Duodenal mucosa (tissue), 2 donors: ENCODE results near the gene NYAP2.

Experiments
- H3K27ac ChIP-seq: one replicate; pipeline ENCODE4 v1.7.0; 2013; ENCODE audit warnings: low read depth, low read length
- H3K27me3 ChIP-seq, 2 donors: one replicate each; pipeline ENCODE4 v1.7.0; 2013; ENCODE audit warnings: low read length in 2 of 2, control low read depth in 1 of 2; ENCODE audit not compliant: insufficient read depth in 2 of 2, control insufficient read depth in 1 of 2
- H3K36me3 ChIP-seq, 2 donors: one replicate each; pipeline ENCODE4 v1.7.0; 2013; ENCODE audit warnings: low read length in 2 of 2, control low read depth in 1 of 2; ENCODE audit not compliant: insufficient read depth in 2 of 2, control insufficient read depth in 1 of 2
- H3K4me1 ChIP-seq, 2 donors: one replicate each; pipeline ENCODE4 v1.7.0; 2013; ENCODE audit warnings: low read length in 2 of 2, control low read depth in 1 of 2; ENCODE audit not compliant: insufficient read depth in 2 of 2, control insufficient read depth in 1 of 2
- H3K4me3 ChIP-seq, 2 donors: one replicate each; pipeline ENCODE4 v1.7.0; 2013; ENCODE audit warnings: low read length in 2 of 2, low read depth in 1 of 2
- H3K9ac ChIP-seq, 2 donors: one replicate each; pipeline ENCODE4 v1.7.0; 2013; ENCODE audit warnings: low read length in 2 of 2, low read depth in 1 of 2
- H3K9me3 ChIP-seq, 2 donors: one replicate each; pipeline ENCODE4 v1.7.0; 2013; ENCODE audit warnings: low read length in 2 of 2, control low read depth in 1 of 2; ENCODE audit not compliant: control insufficient read depth in 1 of 2

The NYAP2 gene

DNA sequence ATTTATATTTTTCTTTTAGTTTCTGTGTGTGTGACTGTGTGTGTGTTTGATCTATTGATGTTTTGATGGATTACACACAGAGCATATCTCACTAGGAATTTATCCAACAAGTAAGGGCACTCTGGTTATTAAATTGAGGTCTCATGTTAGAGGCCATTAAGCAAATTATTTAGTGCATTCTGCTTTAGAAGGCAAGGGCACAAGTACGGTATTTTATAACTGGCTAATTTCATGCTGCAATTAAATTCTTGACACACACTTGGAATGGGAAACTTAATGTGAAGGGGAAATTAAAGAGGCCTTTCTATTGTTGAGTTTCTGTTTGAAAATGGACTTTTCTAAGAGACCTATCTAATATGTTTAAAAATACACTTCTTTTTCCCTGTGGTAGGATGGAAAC is 25.8 kb downstream of the NYAP2 start:
- no peak overlapping the region for H3K27ac ChIP-seq
- H3K27me3 ChIP-seq, result no peaks in the 10 kb centered on the region
- no peaks in the 10 kb centered on the region for H3K9me3 ChIP-seq
- no peaks in the 10 kb centered on the region for H3K4me1 ChIP-seq
- no peak overlapping the region for H3K4me3 ChIP-seq
- no peak overlapping the region for H3K9ac ChIP-seq
- no peaks in the 10 kb centered on the region for H3K36me3 ChIP-seq

DNA sequence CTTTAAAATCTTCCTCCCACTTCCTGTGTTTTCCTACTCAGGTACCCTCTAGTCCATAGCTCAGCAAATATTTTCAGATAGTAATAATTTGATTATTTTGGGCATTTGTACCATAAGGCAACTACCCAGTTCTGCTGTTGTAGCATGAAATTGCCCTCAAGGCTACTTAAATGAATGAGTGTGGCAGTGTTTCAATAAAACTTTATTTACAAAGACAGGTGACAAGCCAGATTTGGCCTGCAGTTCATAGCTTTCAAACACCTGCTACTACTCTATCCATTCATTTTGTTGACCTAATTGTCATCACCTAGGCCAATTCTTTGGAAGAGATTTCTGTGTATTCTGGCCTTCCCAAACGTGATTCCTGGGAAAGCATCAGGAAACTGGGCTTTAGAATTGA is 28.9 kb downstream of the NYAP2 start:
- no peaks in the 10 kb centered on the region for H3K36me3 ChIP-seq
- no peak overlapping the region for H3K9ac ChIP-seq
- no peaks in the 10 kb centered on the region for H3K9me3 ChIP-seq
- no peak overlapping the region for H3K4me3 ChIP-seq
- no peaks in the 10 kb centered on the region for H3K27me3 ChIP-seq
- no peak overlapping the region for H3K27ac ChIP-seq
- H3K4me1 ChIP-seq, result no peaks in the 10 kb centered on the region

DNA sequence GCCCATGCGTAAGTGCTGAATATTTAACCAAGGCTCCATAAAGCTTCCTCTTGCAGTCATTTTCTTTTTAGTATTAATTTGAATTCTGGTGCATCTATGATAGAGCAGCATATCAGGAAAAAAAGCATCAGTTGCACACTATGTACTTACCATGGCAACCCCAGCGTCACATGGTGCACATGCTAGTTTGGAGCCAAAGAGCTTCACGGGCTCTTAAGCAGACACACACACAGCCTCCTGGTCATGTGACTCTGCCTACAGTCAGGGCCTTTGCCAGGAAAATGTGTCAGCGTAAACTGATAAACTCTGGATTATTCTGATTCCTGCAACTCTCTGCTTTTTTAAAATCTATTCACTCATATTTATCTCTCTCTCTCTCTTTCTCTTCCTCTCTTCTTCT is 30.2 kb downstream of the NYAP2 start:
- Histone ChIP-seq H3K9me3 (no peaks in the 10 kb centered on the region), H3K4me1 (no peaks in the 10 kb centered on the region), H3K4me3 (no peak overlapping the region), H3K27me3 (no peaks in the 10 kb centered on the region), H3K27ac (no peak overlapping the region), H3K9ac (no peak overlapping the region), H3K36me3 (no peaks in the 10 kb centered on the region)

DNA sequence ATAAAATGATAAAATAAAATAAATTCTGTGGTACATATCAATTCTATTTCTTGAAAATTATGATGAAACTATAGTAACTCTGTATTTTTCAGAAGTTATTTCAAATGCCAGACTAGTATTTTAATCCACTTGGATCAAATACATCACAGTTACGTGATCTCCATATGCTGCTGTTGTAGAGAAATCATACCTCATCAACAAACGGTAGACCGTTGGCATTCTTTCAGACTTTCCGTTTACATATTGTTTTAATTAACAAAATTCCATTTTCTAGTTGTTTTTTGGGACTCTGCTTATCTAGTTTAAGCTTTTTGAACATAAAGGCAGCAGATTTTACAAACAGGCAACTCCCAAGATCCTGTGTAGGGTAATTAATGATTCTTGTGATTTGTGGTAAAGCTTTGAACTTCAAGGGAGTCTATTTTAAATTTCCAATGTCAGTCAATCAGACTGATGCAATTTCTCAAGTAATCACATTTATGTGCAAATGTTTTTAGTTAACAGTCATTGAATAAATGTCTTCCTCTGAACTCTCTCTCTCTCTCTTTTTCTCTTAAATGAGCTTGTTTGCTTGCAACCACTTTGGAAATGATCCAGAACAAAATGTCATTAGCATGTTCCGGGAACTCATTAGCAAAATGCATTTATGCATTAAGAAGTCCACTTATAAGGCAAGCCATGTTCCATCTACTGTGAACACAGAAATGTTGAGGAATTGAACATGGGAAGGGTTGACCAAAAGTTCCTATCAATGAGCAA is 31.8 kb downstream of the NYAP2 start:
- H3K9me3 ChIP-seq, result no peaks in the 10 kb centered on the region
- no peaks in the 10 kb centered on the region for H3K27me3 ChIP-seq
- no peaks in the 10 kb centered on the region for H3K4me1 ChIP-seq
- H3K9ac ChIP-seq, result no peak overlapping the region
- no peak overlapping the region for H3K4me3 ChIP-seq
- H3K36me3 ChIP-seq, result no peaks in the 10 kb centered on the region
- H3K27ac ChIP-seq, result no peak overlapping the region

DNA sequence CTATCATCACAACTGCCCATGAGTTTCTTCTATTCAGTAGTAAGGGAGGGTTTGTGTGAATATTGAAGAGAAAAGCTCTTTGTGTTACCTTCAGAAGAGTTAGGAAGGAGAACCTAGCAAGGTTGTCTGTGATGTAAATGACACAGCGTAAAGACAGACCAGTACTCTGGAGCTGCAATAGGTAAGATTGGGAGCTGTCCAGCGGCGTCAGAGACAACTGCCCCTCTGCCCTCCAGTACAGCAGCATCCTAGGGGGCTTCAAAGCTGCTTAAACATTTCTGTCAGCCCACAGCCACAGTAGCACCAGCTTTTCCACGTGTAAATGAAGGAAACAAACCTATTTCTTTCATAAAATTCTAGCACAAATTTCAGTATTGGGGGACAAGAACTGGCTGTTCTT is 34.5 kb downstream of the NYAP2 start:
- no peaks in the 10 kb centered on the region for H3K9me3 ChIP-seq
- no peak overlapping the region for H3K4me3 ChIP-seq
- no peaks in the 10 kb centered on the region for H3K27me3 ChIP-seq
- H3K36me3 ChIP-seq, result no peaks in the 10 kb centered on the region
- H3K4me1 ChIP-seq, result no peaks in the 10 kb centered on the region
- H3K9ac ChIP-seq, result no peak overlapping the region
- no peak overlapping the region for H3K27ac ChIP-seq

DNA sequence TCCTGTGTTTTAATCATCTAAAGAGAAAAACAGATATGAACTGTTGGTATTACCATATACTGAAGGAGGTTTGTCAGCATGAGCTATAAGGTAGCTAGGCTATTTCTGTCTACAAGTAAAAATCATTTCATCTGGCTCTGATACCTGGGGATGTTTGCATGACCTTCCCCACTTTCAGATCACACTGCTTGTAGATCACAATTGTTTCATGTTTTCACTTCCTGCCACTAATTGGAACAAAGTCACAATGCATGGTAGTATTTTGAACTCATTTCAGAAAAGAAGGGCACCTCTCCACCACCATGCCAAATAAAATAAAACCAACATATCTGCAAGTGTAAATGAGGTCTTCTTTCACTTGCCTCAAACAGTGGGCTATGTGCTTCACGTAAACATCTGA is 37.8 kb downstream of the NYAP2 start:
- no peaks in the 10 kb centered on the region for H3K9me3 ChIP-seq
- H3K4me3 ChIP-seq, result no peak overlapping the region
- no peak overlapping the region for H3K9ac ChIP-seq
- no peaks in the 10 kb centered on the region for H3K36me3 ChIP-seq
- no peak overlapping the region for H3K27ac ChIP-seq
- H3K27me3 ChIP-seq, result no peaks in the 10 kb centered on the region
- H3K4me1 ChIP-seq, result no peaks in the 10 kb centered on the region

DNA sequence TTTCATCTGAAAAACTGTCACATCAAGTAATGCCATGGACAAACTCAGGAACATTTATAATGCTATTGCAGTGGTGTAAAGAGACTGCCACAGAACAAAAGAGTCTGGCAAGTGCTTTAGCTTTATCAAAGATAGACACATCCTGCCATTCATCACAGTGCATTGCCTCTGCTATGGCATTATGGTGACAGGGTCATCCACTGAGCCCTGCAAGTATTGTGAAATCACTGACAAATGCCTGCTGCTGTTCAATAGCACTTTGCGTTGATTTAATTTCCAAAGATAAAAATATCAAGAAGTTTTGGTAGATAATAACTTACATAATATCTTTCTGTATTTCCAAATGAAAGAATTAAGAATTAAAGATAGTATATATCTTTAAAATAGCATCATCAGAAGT is 38.7 kb downstream of the NYAP2 start:
- Histone ChIP-seq H3K9ac (no peak overlapping the region), H3K4me1 (no peaks in the 10 kb centered on the region), H3K27me3 (no peaks in the 10 kb centered on the region), H3K4me3 (no peak overlapping the region), H3K36me3 (no peaks in the 10 kb centered on the region), H3K27ac (no peak overlapping the region), H3K9me3 (no peaks in the 10 kb centered on the region)

DNA sequence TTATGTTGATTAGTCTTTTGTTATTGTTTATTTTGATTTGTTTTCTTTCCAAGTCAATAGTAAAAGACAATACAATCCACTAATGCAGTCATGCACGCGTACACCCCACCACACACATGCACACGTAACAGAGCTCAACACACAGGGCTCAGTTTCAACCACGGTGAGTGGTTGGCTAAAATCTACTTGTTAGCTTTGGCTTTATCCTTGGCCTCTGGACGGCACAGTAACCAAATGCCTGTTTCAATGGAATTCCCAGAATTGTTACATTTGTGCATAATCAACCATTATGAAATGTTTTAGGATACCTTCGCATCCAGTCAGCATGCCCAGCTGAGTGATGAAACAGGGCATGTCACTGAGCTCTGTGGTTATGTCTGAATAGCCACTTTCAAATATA is 53.2 kb downstream of the NYAP2 start:
- H3K36me3 ChIP-seq, result no peaks in the 10 kb centered on the region
- no peak overlapping the region for H3K9ac ChIP-seq
- H3K27me3 ChIP-seq, result no peaks in the 10 kb centered on the region
- no peak overlapping the region for H3K4me3 ChIP-seq
- no peak overlapping the region for H3K27ac ChIP-seq
- H3K9me3 ChIP-seq, result no peaks in the 10 kb centered on the region
- H3K4me1 ChIP-seq, result peaks cover 7 to 18% of the 10 kb centered on the region in 2 donors

DNA sequence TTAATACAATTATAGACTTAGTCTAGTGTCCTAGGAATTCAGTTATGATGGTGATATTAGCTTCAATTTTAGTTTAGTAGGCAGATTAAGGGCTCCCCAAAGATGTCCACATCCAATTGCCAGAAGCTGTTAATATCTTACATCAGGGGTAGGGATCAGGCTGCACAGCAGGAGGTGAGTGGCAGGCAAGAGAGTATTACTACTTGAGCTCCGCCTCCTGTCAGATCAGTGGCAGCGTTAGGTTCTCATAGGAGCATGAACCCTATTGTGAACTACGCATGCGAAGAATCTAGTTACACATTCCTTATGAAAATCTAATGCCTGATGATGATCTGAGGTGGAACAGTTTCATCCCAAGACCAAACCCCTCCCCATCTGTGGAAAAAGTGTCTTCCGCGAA is 54.9 kb downstream of the NYAP2 start:
- Histone ChIP-seq H3K27ac (no peak overlapping the region), H3K36me3 (no peaks in the 10 kb centered on the region), H3K9ac (no peak overlapping the region), H3K4me1 (peaks cover 13 to 28% of the 10 kb centered on the region in 2 donors), H3K9me3 (no peaks in the 10 kb centered on the region), H3K4me3 (no peak overlapping the region), H3K27me3 (no peaks in the 10 kb centered on the region)

DNA sequence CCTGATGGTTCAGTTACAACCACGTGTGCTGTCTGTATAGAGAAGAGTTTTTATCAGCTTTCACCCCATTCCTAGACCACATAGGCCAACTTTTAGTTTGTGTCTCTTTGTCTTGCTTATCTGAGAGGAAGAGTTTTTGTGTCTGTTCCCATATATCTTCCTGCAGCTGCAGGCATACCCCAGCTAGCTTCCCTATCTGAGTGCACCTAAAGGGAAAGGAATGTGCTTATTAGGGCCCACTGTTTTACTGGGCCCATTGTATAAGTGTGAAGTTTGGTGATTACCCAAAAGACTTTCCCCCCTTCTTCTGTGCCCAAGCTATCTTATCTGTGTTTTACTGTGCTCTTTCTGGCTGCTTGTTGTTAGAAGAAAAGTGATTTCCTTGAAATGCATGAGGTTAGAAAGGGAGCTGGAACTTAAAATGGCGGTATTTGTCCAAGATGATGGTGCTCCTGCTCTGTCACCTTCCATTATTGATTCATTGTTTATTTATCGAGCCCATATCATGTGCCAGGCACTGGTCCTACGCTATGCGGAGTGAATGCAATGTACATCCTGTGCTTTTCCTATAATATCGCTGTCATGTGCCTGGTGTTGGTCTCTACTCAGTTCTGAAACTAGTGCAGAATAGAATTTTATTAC is 57.2 kb downstream of the NYAP2 start:
- no peak overlapping the region for H3K4me3 ChIP-seq
- H3K27me3 ChIP-seq, result no peaks in the 10 kb centered on the region
- no peaks in the 10 kb centered on the region for H3K36me3 ChIP-seq
- H3K9me3 ChIP-seq, result no peaks in the 10 kb centered on the region
- H3K27ac ChIP-seq, result no peak overlapping the region
- H3K9ac ChIP-seq, result no peak overlapping the region
- H3K4me1 ChIP-seq, result peaks cover 13 to 28% of the 10 kb centered on the region in 2 donors
